A549 treated with AZD9567 at 1 μM for 4 hours (cell line): ENCODE data around the gene GCNT1. TPM values are rescaled to one million over a fixed set of nuclear protein-coding genes. Genes with fewer than 3 reads are reported as not detected.

Experiments
- total RNA-seq: library from RNA; stranded (reverse); fragments of 200-300 nt; extraction: Qiagen RNA extraction; gene quantifications from 5 replicates; pipeline ENCODE4 v1.2.3, GENCODE V29; 2022; ENCODE audit not compliant: insufficient read depth

GCNT1 gene
- total RNA-seq = 3.0 to 5.2 TPM (median 4.2 TPM) in 5 replicates

DNA sequence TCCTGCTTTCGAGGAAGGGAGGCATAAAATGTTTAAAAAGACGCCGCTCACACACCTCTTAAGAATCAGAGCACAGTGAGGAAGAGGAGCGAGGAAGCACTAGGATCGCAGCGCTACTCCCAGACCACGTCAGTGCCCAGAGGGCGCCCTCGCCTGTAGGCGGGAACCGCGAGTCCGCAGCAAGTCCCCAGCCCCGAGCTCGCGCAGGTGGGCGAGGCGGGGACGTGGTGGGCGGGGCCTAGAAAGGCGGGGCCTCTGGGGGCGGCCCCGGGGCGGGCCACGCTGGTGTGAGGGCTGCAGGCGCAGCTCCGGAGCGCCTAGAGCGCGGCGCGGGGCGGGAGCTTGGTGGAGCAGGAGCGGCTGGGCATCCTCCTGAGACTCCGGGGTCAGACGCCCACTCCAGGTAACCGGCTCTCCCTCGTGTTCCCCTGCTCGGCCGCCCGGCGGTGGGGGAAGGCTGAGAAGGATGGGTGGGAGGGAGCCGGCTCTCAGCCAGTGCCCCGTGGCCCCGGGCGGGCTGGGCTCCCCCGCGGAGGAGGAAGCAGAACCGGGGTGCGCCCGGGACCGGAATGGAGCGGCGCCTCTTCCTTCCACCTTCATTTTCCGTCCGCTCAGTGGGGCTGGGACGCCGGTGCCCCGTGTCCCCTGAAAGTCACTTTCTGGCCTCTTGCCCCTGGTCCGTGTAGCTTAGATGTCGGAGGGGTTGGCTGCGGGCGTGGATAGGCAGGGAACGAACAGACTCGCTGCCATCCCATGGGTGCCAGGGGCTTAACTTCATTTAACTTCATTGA is at the start of gene GCNT1:
TSS of gene GCNT1 (plus strand) at position 280 of the 791 bp plus-strand sequence. CDS start 43,200 bp downstream, outside the sequence.

Other genes starting within 250 kb of the GCNT1 start
- 32.2 to 40.7 TPM (median 35.3 TPM) in 5 replicates for gene RFK, start 64.8 kb upstream of the GCNT1 start, total RNA-seq